ENCODE measurements around the gene GATA2. TPM values are rescaled to one million over a fixed set of nuclear protein-coding genes. Genes with fewer than 3 reads are reported as not detected.

The GATA2 gene
- total RNA-seq, 1 experiment from 2014 or later, result 18.6 TPM

GRCh38 chr3:128490915-128491690 lies 1.9 kb downstream of the GATA2 start:
- no peaks in the 10 kb centered on the region for H3K9me3 ChIP-seq (ENCODE audit: control insufficient read depth in 1 of 2, insufficient read depth in 1 of 2, low read depth in 1 of 2, low read length in 2 of 2)
- no peak overlapping the region for H3K27ac ChIP-seq (ENCODE audit: low read depth, low read length)
- POLR2A ChIA-PET, result no interaction called here
- CTCF ChIA-PET, result no interaction called here
- peaks cover 0 to 2% of the 10 kb centered on the region in 2 experiments; a peak in 2 of 4 replicates for H3K36me3 ChIP-seq (ENCODE audit: control insufficient read depth in 1 of 2, insufficient read depth in 2 of 2, low read length in 2 of 2)
- no peaks in the 10 kb centered on the region for H3K9me2 ChIP-seq (ENCODE audit: insufficient read depth)
- intact Hi-C loops (cut with micrococcal nuclease), result no loop called here
- peaks cover 47% of the 10 kb centered on the region; the same call in 1 of the 2 replicates for H3K79me2 ChIP-seq (ENCODE audit: insufficient read depth, low read length)
- RAD21 ChIA-PET (ENCODE audit: low non-redundant PET in 1 of 2, low total read pairs in 2 of 2, uncharacterized antibody in 2 of 2, unreplicated experiment in 2 of 2), result no interaction called here
- H3K4me3 ChIP-seq (replicated peaks in 1 of 2; ENCODE audit: low read depth in 1 of 2, low read length in 2 of 2), result no peak overlapping the region
- no TSS peak for BruUV-seq (replicated peaks)
- H3K27me3 ChIP-seq (ENCODE audit: insufficient read depth, low read length), result no peaks in the 10 kb centered on the region
- H3K9ac ChIP-seq (ENCODE audit: low read length), result no peak overlapping the region
- no peak for DNase-seq (ENCODE audit: low read depth, low spot score)
- H4K20me1 ChIP-seq (ENCODE audit: insufficient read depth), result no peaks in the 10 kb centered on the region
- no peak overlapping the region for H2AFZ ChIP-seq (ENCODE audit: low read depth, low read length, poor library complexity, severe bottlenecking)
- no peak for ATAC-seq
- peak overlapping the region; percentile 100; the same call in 1 of the 2 replicates for H3K4me2 ChIP-seq (ENCODE audit: low read length)
- TF ChIP-seq, protein P1, sequence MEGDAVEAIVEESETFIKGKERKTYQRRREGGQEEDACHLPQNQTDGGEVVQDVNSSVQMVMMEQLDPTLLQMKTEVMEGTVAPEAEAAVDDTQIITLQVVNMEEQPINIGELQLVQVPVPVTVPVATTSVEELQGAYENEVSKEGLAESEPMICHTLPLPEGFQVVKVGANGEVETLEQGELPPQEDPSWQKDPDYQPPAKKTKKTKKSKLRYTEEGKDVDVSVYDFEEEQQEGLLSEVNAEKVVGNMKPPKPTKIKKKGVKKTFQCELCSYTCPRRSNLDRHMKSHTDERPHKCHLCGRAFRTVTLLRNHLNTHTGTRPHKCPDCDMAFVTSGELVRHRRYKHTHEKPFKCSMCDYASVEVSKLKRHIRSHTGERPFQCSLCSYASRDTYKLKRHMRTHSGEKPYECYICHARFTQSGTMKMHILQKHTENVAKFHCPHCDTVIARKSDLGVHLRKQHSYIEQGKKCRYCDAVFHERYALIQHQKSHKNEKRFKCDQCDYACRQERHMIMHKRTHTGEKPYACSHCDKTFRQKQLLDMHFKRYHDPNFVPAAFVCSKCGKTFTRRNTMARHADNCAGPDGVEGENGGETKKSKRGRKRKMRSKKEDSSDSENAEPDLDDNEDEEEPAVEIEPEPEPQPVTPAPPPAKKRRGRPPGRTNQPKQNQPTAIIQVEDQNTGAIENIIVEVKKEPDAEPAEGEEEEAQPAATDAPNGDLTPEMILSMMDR (IDR thresholded peaks at IDR 0.05 in 2 of 3, conservative IDR thresholded peaks at IDR 0.05 in 1 of 3; ENCODE audit: borderline replicate concordance in 1 of 3, insufficient read depth in 1 of 3, low read depth in 2 of 3, low read length in 2 of 3), result no peak
- TF ChIP-seq ZFX (IDR thresholded peaks at IDR 0.05) (no peak), ZNF274 (IDR thresholded peaks at IDR 0.05; ENCODE audit: low read depth, low read length) (no peak)
- peaks cover 7 to 27% of the 10 kb centered on the region in 2 experiments for H3K4me1 ChIP-seq (ENCODE audit: control insufficient read depth in 1 of 2, insufficient read depth in 2 of 2, low read length in 2 of 2)

- DNase-seq (ENCODE audit: low read depth, low spot score) (no peak), ATAC-seq (no peak)
- CTCF ChIA-PET, result no interaction called here
- no peaks in the 10 kb centered on the region for H3K9me2 ChIP-seq (ENCODE audit: insufficient read depth)
- H3K4me2 ChIP-seq (ENCODE audit: low read length), result peak overlapping the region; percentile 100
- no peaks in the 10 kb centered on the region for H4K20me1 ChIP-seq (ENCODE audit: insufficient read depth)
- no peak overlapping the region for H3K9ac ChIP-seq (ENCODE audit: low read length)
- H3K27ac ChIP-seq (ENCODE audit: low read depth, low read length), result peak overlapping the region; percentile 82
- H3K27me3 ChIP-seq (ENCODE audit: insufficient read depth, low read length), result no peaks in the 10 kb centered on the region
- peaks cover 0 to 3% of the 10 kb centered on the region in 2 experiments; a peak in 3 of 4 replicates for H3K36me3 ChIP-seq (ENCODE audit: control insufficient read depth in 1 of 2, insufficient read depth in 2 of 2, low read length in 2 of 2)
- RAD21 ChIA-PET (ENCODE audit: low non-redundant PET in 1 of 2, low total read pairs in 2 of 2, uncharacterized antibody in 2 of 2, unreplicated experiment in 2 of 2), result no interaction called here
- peaks cover 47% of the 10 kb centered on the region; the same call in 1 of the 2 replicates for H3K79me2 ChIP-seq (ENCODE audit: insufficient read depth, low read length)
- peak overlapping the region; percentile 75 to 76 for H3K4me3 ChIP-seq (replicated peaks in 1 of 2; ENCODE audit: low read depth in 1 of 2, low read length in 2 of 2)
- H3K9me3 ChIP-seq (ENCODE audit: control insufficient read depth in 1 of 2, insufficient read depth in 1 of 2, low read depth in 1 of 2, low read length in 2 of 2), result no peaks in the 10 kb centered on the region
- H3K4me1 ChIP-seq (ENCODE audit: control insufficient read depth in 1 of 2, insufficient read depth in 2 of 2, low read length in 2 of 2), result peaks cover 7 to 27% of the 10 kb centered on the region in 2 experiments
- POLR2A ChIA-PET, result no interaction called here
- intact Hi-C loops (cut with micrococcal nuclease), result no loop called here
- no TSS peak for BruUV-seq (replicated peaks)
- no peak for TF ChIP-seq YY1 (IDR thresholded peaks at IDR 0.05; ENCODE audit: extremely low read depth, insufficient replicate concordance, low read depth, low read length)
- TF ChIP-seq TCF7L2 (IDR thresholded peaks at IDR 0.05; ENCODE audit: borderline replicate concordance, extremely low read depth, insufficient read depth, insufficient read length), result no peak
- no peak for TF ChIP-seq SP1 (IDR thresholded peaks at IDR 0.05; ENCODE audit: low read depth)
- no peak for TF ChIP-seq EGR1 (IDR thresholded peaks at IDR 0.05; ENCODE audit: low read depth)
- TF ChIP-seq POLR2AphosphoS5 (IDR thresholded peaks at IDR 0.05; ENCODE audit: low read depth, low read length), result no peak
- TF ChIP-seq CBX3 (IDR thresholded peaks at IDR 0.05; ENCODE audit: low read depth), result no peak
- TF ChIP-seq CEBPB (IDR thresholded peaks at IDR 0.05; ENCODE audit: low read depth), result no peak
- TF ChIP-seq, protein P2, sequence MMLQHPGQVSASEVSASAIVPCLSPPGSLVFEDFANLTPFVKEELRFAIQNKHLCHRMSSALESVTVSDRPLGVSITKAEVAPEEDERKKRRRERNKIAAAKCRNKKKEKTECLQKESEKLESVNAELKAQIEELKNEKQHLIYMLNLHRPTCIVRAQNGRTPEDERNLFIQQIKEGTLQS (IDR thresholded peaks at IDR 0.05), result no peak
- TF ChIP-seq EZH2 (IDR thresholded peaks at IDR 0.05), result no peak
- TF ChIP-seq ZFX (IDR thresholded peaks at IDR 0.05), result no peak
- no peak for TF ChIP-seq POLR2A (IDR thresholded peaks at IDR 0.05; ENCODE audit: borderline replicate concordance, extremely low read depth, insufficient read depth, insufficient read length)
- no peak overlapping the region for H2AFZ ChIP-seq (ENCODE audit: low read depth, low read length, poor library complexity, severe bottlenecking)
Measured at GRCh38 chr3:128490650-128490914, 2.4 kb downstream of the GATA2 start.
